A549 (cell line): Measurements from ENCODE around the gene OXNAD1. TPM values are rescaled to one million over a fixed set of nuclear protein-coding genes. Genes with fewer than 3 reads are reported as not detected.

Source experiments
- ATAC-seq, 2 experiments: fragments of 200-7000 bp in 1 of 2; fragments of >200 bp in 1 of 2; cut with Nextera tagmentation in 1 of 2; cut with Tn5 transposase in 1 of 2; 3 replicates each; pipeline versions ENCODE4 v1.8.0 to v1.9.1; 2018 to 2020; ENCODE audit warnings: mild to moderate bottlenecking in 1 of 2, moderate library complexity in 1 of 2
- CTCF ChIA-PET: fragments of 300-600 bp; sonication (Branson Sonifier 250); formaldehyde crosslinking; extraction: SDS; loops from one replicate; lab custom pipeline; 2021; ENCODE audit warnings: antibody characterized with exemption, inconsistent platforms; lab: Yijun Ruan, JAX
- POLR2A ChIA-PET: fragments of 350-600 bp; formaldehyde crosslinking; extraction: SDS; loops from one replicate; lab custom pipeline; 2021; ENCODE audit warnings: antibody characterized with exemption, inconsistent platforms; lab: Yijun Ruan, JAX
- DNase-seq, 2 experiments: peaks; one replicate each; pipeline versions ENCODE4 v3.0.0 to v3.0.0-alpha.2; 2011 to 2016; ENCODE audit warnings: low read depth in 1 of 2, low spot score in 1 of 2
- FAIRE-seq: peaks from 2 replicates; lab custom pipeline; 2011; peaks lifted over from hg19 to GRCh38; lab: Jason Lieb, UNC
- H3K27ac ChIP-seq, 2 experiments: fragments of >200 bp; sonication (Bioruptor Twin); formaldehyde crosslinking; 3 replicates each; pipeline ENCODE4 v1.5.1; 2016 to 2017
- H3K4me1 ChIP-seq: fragments of >200 bp; sonication (Bioruptor Twin); formaldehyde crosslinking; 3 replicates; pipeline ENCODE4 v1.6.1; 2016
- H3K4me2 ChIP-seq: fragments of >200 bp; sonication (Bioruptor Twin); formaldehyde crosslinking; 3 replicates; pipeline ENCODE4 v1.6.1; 2016
- H3K4me3 ChIP-seq: fragments of >200 bp; sonication (Bioruptor Twin); formaldehyde crosslinking; 3 replicates; pipeline ENCODE4 v1.5.1; 2016
- H3K9me3 ChIP-seq: fragments of >200 bp; sonication (Bioruptor Twin); formaldehyde crosslinking; 3 replicates; pipeline ENCODE4 v1.6.1; 2016
- CBX2 ChIP-seq: fragments of 200-600 bp; sonication (generic); IDR thresholded peaks from 2 replicates; pipeline ENCODE4 v1.6.1; 2016; ENCODE audit warnings: low read depth, mild to moderate bottlenecking, borderline replicate concordance
- FOSL2 ChIP-seq, 2 experiments: fragments of 450-650 bp in 1 of 2; fragments of >200 bp in 1 of 2; sonication (Bioruptor Twin) in 1 of 2; formaldehyde crosslinking; IDR thresholded peaks; 2 replicates each; pipeline versions ENCODE4 v1.5.0 to v1.6.1; 2016 to 2020; ENCODE audit warnings: mild to moderate bottlenecking in 1 of 2, moderate library complexity in 1 of 2
- HOXA7 ChIP-seq: fragments of 250-450 bp; sonication (Bioruptor Pico); IDR thresholded peaks from 2 replicates; pipeline ENCODE4 v1.5.0; 2020; ENCODE audit warnings: mild to moderate bottlenecking, moderate library complexity
- HOXB5 ChIP-seq: fragments of 250-450 bp; sonication (Bioruptor Pico); IDR thresholded peaks from 2 replicates; pipeline ENCODE4 v1.5.0; 2020; ENCODE audit warnings: mild to moderate bottlenecking, moderate library complexity
- KDM5A ChIP-seq: fragments of 200-600 bp; sonication (generic); IDR thresholded peaks from 2 replicates; pipeline ENCODE4 v1.6.1; 2016; ENCODE audit warnings: antibody characterized with exemption, mild to moderate bottlenecking
- MAFK ChIP-seq: fragments of 450-650 bp; IDR thresholded peaks from 2 replicates; pipeline ENCODE4 v1.6.1; 2014; ENCODE audit not compliant: partially characterized antibody
- POLR2A ChIP-seq: IDR thresholded peaks from 2 replicates; pipeline ENCODE4 v1.6.1; 2012; ENCODE audit warnings: mild to moderate bottlenecking, low read length
- RAD21 ChIP-seq, 2 experiments: fragments of >200 bp in 1 of 2; sonication (Bioruptor Twin) in 1 of 2; formaldehyde crosslinking in 1 of 2; IDR thresholded peaks in 1 of 2; conservative IDR thresholded peaks in 1 of 2; 2 replicates in 1 of 2; 3 replicates in 1 of 2; pipeline ENCODE4 v1.6.1; 2012 to 2018; ENCODE audit warnings: inconsistent platforms in 1 of 2
- SMC3 ChIP-seq: fragments of >200 bp; sonication (Bioruptor Twin); formaldehyde crosslinking; IDR thresholded peaks from 3 replicates; pipeline ENCODE4 v1.6.1; 2018; ENCODE audit warnings: inconsistent platforms
- WGBS: methylation state at CpG from one replicate; pipeline ENCODE4 v1.1.6; 2017; ENCODE audit errors: missing lambda C conversion rate; 5-methylcytosine and 5-hydroxymethylcytosine counted together
- polyA plus RNA-seq, 4 experiments: library from polyadenylated mRNA; depleted of rRNA in 3 of 4; stranded (reverse); fragments of >200 nt; fragmentation: RNase III in 1 of 4; extraction: RNeasy Plus Mini Kit Qiagen cat#74134 plus additional on column Dnase treatment in 1 of 4; gene quantifications; 2 replicates in 3 of 4; 3 replicates in 1 of 4; pipeline ENCODE4 v1.2.3, GENCODE V29; 2011 to 2017
- TF ChIP-seq, protein P1 (sequence below): fragments of >200 bp; sonication (Bioruptor Twin); formaldehyde crosslinking; IDR thresholded peaks from 3 replicates; pipeline ENCODE4 v1.5.1; 2016

The OXNAD1 gene
- polyA plus RNA-seq, 2 of the 4 experiments (the other 2 are of a cell fraction) = 8.8 to 25.9 TPM

DNA sequence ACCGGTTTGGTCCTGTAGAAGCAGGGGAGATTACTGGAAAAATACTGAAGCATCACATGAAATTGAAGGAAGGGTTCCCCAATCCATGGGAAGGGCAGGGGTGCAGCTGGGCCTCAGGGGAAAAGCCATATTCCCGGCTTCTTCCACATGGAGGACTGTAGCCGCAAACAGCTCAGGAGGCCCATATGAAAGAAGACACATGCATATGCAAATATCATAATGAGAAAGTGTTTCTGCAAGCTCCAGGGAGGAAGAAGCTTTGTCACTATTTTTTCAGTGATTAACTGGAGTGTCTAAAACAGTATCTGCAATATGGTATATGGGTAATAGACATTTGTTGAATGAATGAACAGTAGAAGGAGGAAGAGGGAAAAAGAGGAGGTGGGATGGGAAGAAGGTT lies 19.4 kb upstream of the OXNAD1 start (continued):
- no peak for TF ChIP-seq MAFK
- no peak for TF ChIP-seq HOXA7 (CRISPR knock-in tag)

DNA sequence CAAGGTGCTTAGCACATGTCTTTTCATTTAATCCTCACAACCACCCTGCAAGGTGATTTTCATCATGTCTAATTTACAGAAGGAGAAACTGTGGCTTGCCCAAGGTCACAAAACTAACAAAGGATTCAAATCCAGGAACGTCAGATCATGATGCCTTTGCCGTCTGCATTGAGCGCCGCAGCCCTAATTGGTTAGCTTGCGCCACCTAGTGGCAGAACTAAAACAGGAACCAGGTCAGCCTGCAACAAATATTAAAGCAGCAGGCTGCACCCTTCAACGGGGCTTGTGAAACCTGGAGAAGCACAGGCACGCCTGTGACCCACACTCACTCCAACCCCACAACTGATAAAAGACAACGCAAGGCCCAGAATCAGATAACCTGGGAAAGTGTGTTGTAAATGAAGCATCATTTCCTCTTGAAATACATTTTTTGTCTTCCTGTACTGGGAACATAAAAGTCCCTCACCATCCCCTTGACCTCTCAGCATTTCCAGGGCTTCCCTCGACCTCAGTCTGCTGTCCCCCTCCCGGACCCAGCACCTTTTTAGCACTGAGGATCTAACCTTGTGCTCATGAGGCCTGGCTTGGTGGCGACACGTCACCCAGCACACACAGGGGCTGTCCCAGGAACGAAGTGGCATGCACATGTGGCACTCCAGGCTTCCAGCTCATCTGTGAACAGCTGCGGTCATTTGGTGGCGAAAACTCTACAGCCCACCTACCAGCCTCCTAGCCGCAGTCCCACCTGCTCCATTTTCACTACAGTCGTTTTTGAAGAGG lies 17.5 kb upstream of the OXNAD1 start:
- Histone ChIP-seq H3K4me1 (peaks cover 6% of the 10 kb centered on the region), H3K4me3 (no peak overlapping the region), H3K27ac (peak overlapping the region; percentile 46 to 58; a peak in 4 of 6 replicates), H3K9me3 (no peaks in the 10 kb centered on the region), H3K4me2 (peak overlapping the region; percentile 57)
- ChIA-PET CTCF (interaction anchor here (0.6 to 2.5 kb wide), 25 partner anchors 10 to 618 kb away, joined by 3 to 36 read pairs (median 4); partner anchors contain the start of genes DPH3, GALNT15 and OXNAD1), POLR2A (no interaction called here)
- TF ChIP-seq POLR2A (no peak), SMC3 (peak; percentile 95), RAD21 (conservative IDR thresholded peaks at IDR 0.05 in 1 of 2, IDR thresholded peaks at IDR 0.05 in 1 of 2) (peak; percentile 96 to 97)
- TF ChIP-seq, protein P1, sequence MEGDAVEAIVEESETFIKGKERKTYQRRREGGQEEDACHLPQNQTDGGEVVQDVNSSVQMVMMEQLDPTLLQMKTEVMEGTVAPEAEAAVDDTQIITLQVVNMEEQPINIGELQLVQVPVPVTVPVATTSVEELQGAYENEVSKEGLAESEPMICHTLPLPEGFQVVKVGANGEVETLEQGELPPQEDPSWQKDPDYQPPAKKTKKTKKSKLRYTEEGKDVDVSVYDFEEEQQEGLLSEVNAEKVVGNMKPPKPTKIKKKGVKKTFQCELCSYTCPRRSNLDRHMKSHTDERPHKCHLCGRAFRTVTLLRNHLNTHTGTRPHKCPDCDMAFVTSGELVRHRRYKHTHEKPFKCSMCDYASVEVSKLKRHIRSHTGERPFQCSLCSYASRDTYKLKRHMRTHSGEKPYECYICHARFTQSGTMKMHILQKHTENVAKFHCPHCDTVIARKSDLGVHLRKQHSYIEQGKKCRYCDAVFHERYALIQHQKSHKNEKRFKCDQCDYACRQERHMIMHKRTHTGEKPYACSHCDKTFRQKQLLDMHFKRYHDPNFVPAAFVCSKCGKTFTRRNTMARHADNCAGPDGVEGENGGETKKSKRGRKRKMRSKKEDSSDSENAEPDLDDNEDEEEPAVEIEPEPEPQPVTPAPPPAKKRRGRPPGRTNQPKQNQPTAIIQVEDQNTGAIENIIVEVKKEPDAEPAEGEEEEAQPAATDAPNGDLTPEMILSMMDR = peak; percentile 93
- 20% methylated on average over 17 of the region's 17 CpGs for WGBS
- DNase-seq (peak; percentile 68 to 81), FAIRE-seq (peak; percentile 63), ATAC-seq (peak; percentile 85 to 94)

DNA sequence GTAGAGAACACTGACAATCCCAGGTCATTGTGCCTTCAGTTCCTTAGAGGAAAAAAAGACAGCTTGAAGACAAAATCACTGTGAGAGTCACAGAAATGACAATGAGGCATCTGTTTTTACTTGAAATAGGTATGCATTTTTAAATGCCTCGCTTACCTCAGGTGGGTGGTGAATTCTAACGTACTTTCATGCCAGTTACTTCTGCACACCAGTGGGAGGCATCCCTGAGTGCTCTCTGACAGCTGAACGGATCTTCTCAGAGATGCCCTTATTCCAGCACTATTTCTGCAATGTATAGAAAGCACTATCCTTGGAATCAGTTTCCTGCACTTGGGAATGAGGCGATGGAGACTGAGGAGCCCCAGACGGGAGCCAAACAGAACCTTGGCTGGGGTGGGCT lies 16.5 kb upstream of the OXNAD1 start:
- Histone ChIP-seq H3K4me2 (no peak overlapping the region), H3K4me3 (no peak overlapping the region), H3K9me3 (no peaks in the 10 kb centered on the region), H3K4me1 (peaks cover 6% of the 10 kb centered on the region), H3K27ac (no peak overlapping the region)
- FAIRE-seq (no peak), ATAC-seq (no peak), DNase-seq (no peak)
- TF ChIP-seq HOXB5 (CRISPR knock-in tag) = no peak
- TF ChIP-seq FOSL2 (IDR thresholded peaks at IDR 0.05) = no peak
- TF ChIP-seq FOSL2 (CRISPR knock-in tag; IDR thresholded peaks at IDR 0.05) = no peak
- POLR2A ChIA-PET = no interaction called here
- 89% methylated on average over 5 of the region's 5 CpGs for WGBS
- CTCF ChIA-PET = interaction anchor here (0.7 to 2.5 kb wide), 22 partner anchors 9 to 619 kb away, joined by 3 to 36 read pairs (median 4); partner anchors contain the start of genes DPH3, GALNT15 and OXNAD1

DNA sequence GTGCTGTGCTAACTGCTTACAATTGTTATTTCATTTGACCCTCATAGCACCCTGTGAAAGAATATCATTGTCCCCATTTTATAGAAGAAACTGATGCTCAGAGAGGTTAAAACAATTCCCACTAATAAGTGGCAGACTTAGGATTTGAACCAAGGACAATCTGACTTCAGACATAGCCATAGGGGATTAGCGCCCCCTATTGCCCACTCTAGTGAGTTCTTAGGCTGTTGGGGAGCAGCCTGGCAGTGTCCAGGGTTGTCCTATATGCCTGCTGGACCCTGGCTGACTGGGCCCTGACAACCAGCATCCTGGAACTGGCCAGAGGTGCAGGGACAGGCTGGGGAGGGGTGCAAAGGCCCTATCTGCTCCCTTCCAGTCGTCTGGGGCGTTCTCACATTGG lies 15.7 kb upstream of the OXNAD1 start:
- ChIA-PET CTCF (interaction anchor here (0.7 to 2.5 kb wide), 5 partner anchors 8 to 478 kb away, joined by 3 to 36 read pairs (median 13); partner anchors contain the start of genes DPH3 and OXNAD1), POLR2A (no interaction called here)
- 0% methylated on average over 1 of the region's 3 CpGs for WGBS
- peak; percentile 44 to 73; a peak in 4 of 5 replicates for TF ChIP-seq RAD21 (conservative IDR thresholded peaks at IDR 0.05 in 1 of 2, IDR thresholded peaks at IDR 0.05 in 1 of 2)
- 0 out of 3 replicates have a peak, but pooled peaks have one; percentile 19 for TF ChIP-seq SMC3
- TF ChIP-seq, protein P1 = peak; percentile 57
- TF ChIP-seq CBX2 = no peak
- no peak for TF ChIP-seq KDM5A
- no peak overlapping the region for H3K4me3 ChIP-seq
- ATAC-seq (peak; percentile 57 to 82; a peak in 4 of 6 replicates), DNase-seq (peak; percentile 41 to 70), FAIRE-seq (no peak)
- H3K9me3 ChIP-seq = no peaks in the 10 kb centered on the region
- no peak overlapping the region for H3K27ac ChIP-seq
- peaks cover 6% of the 10 kb centered on the region for H3K4me1 ChIP-seq
- H3K4me2 ChIP-seq = no peak overlapping the region
